HepG2 (cell line): ENCODE data around the gene ZBTB46. TPM values are rescaled to one million over a fixed set of nuclear protein-coding genes. Genes with fewer than 3 reads are reported as not detected.

Source experiments
- AGO1 ChIP-seq: fragments of 200-400 bp; formaldehyde crosslinking; IDR thresholded peaks from 2 replicates; pipeline ENCODE4 v1.6.1; 2017; ENCODE audit warnings: mild to moderate bottlenecking, low read depth, low read length, moderate library complexity; ENCODE audit not compliant: poor library complexity, severe bottlenecking
- CTCF ChIP-seq: sonication (generic); formaldehyde crosslinking; IDR thresholded peaks from 2 replicates; pipeline ENCODE4 v1.5.0; 2020; ENCODE audit warnings: mild to moderate bottlenecking, missing genetic modification reagents, moderate library complexity
- FIP1L1 ChIP-seq: fragments of 200-400 bp; formaldehyde crosslinking; IDR thresholded peaks from 2 replicates; pipeline ENCODE4 v1.6.1; 2018; ENCODE audit warnings: low read depth, mild to moderate bottlenecking, low read length, moderate library complexity, borderline replicate concordance; ENCODE audit not compliant: insufficient read depth
- KDM6A ChIP-seq: IDR thresholded peaks from 2 replicates; pipeline ENCODE4 v1.6.1; 2016; ENCODE audit warnings: low read depth
- MLXIP ChIP-seq: sonication (generic); formaldehyde crosslinking; IDR thresholded peaks from 2 replicates; pipeline ENCODE4 v1.9.0; 2021; ENCODE audit warnings: missing genetic modification reagents, borderline replicate concordance
- NFIB ChIP-seq: sonication (generic); formaldehyde crosslinking; IDR thresholded peaks from 2 replicates; pipeline ENCODE4 v1.9.0; 2021; ENCODE audit warnings: missing genetic modification reagents, mild to moderate bottlenecking, borderline replicate concordance
- RXRA ChIP-seq: sonication (generic); formaldehyde crosslinking; IDR thresholded peaks from 2 replicates; pipeline ENCODE4 v1.5.1; 2020; ENCODE audit warnings: missing genetic modification reagents
- SRSF1 ChIP-seq: fragments of 200-400 bp; formaldehyde crosslinking; optimal IDR thresholded peaks from 2 replicates; pipeline ENCODE3; 2017; ENCODE audit warnings: mild to moderate bottlenecking, low read depth, low read length, moderate library complexity
- TERF1 ChIP-seq: sonication (generic); formaldehyde crosslinking; IDR thresholded peaks from 2 replicates; pipeline ENCODE4 v1.8.0; 2022; ENCODE audit warnings: mild to moderate bottlenecking, missing genetic modification reagents, moderate library complexity
- ZBTB21 ChIP-seq: sonication (generic); formaldehyde crosslinking; IDR thresholded peaks from 2 replicates; pipeline ENCODE4 v1.4.0; 2020; ENCODE audit warnings: missing genetic modification reagents
- ZNF543 ChIP-seq: sonication (generic); formaldehyde crosslinking; IDR thresholded peaks from 2 replicates; pipeline ENCODE4 v1.4.0; 2020; ENCODE audit warnings: mild to moderate bottlenecking, missing genetic modification reagents
- ZNF567 ChIP-seq: sonication (generic); formaldehyde crosslinking; IDR thresholded peaks from 2 replicates; pipeline ENCODE4 v1.8.1; 2023; ENCODE audit warnings: mild to moderate bottlenecking, missing genetic modification reagents, borderline replicate concordance
- ZNF572 ChIP-seq: sonication (generic); formaldehyde crosslinking; IDR thresholded peaks from 2 replicates; pipeline ENCODE4 v1.5.1; 2020; ENCODE audit warnings: mild to moderate bottlenecking, missing genetic modification reagents
- ZNF577 ChIP-seq: sonication (generic); formaldehyde crosslinking; IDR thresholded peaks from 2 replicates; pipeline ENCODE4 v1.4.0; 2020; ENCODE audit warnings: mild to moderate bottlenecking, low read depth, missing genetic modification reagents, borderline replicate concordance
- ZNF605 ChIP-seq: sonication (generic); formaldehyde crosslinking; IDR thresholded peaks from 2 replicates; pipeline ENCODE4 v1.8.0; 2022; ENCODE audit warnings: mild to moderate bottlenecking, missing genetic modification reagents
- polyA plus RNA-seq, 8 experiments: library from polyadenylated mRNA; depleted of rRNA in 3 of 8; stranded (reverse) in 7 of 8; unstranded in 1 of 8; fragments of >200 nt; fragmentation: Illumina TruSeq in 4 of 8; extraction: Trizol in 4 of 8; gene quantifications; 2 replicates each; pipeline versions ENCODE4 v1.2.1 to v1.2.3, GENCODE V29; 2011 to 2016; ENCODE audit warnings: low read depth in 4 of 8, missing spikeins in 1 of 8, mixed read lengths in 1 of 8; ENCODE audit not compliant: insufficient read depth in 1 of 8
- total RNA-seq, 5 experiments: library from RNA; depleted of rRNA; stranded (reverse); fragments of >200 nt; fragmentation: Illumina TruSeq; extraction: Trizol; gene quantifications; 2 replicates each; pipeline ENCODE4 v1.2.3, GENCODE V29; 2016; ENCODE audit warnings: low read depth in 1 of 5
- TF ChIP-seq, protein P1 (sequence below): sonication (generic); formaldehyde crosslinking; IDR thresholded peaks from 2 replicates; pipeline ENCODE4 v1.8.1; 2023; ENCODE audit warnings: mild to moderate bottlenecking, moderate library complexity, missing genetic modification reagents
- TF ChIP-seq, protein P2 (sequence below): sonication (generic); formaldehyde crosslinking; conservative IDR thresholded peaks from 2 replicates; pipeline ENCODE4 v1.8.1; 2023; ENCODE audit warnings: missing genetic modification reagents
- TF ChIP-seq, protein P3 (sequence below): sonication (generic); formaldehyde crosslinking; IDR thresholded peaks from 2 replicates; pipeline ENCODE4 v1.8.1; 2023; ENCODE audit warnings: mild to moderate bottlenecking, missing genetic modification reagents

Gene ZBTB46
- total and polyA plus RNA-seq, 2 of the 13 experiments (the other 11 are each of a cell fraction or from before 2014, with no cell fraction given) = 1.6 to 13.5 TPM

DNA sequence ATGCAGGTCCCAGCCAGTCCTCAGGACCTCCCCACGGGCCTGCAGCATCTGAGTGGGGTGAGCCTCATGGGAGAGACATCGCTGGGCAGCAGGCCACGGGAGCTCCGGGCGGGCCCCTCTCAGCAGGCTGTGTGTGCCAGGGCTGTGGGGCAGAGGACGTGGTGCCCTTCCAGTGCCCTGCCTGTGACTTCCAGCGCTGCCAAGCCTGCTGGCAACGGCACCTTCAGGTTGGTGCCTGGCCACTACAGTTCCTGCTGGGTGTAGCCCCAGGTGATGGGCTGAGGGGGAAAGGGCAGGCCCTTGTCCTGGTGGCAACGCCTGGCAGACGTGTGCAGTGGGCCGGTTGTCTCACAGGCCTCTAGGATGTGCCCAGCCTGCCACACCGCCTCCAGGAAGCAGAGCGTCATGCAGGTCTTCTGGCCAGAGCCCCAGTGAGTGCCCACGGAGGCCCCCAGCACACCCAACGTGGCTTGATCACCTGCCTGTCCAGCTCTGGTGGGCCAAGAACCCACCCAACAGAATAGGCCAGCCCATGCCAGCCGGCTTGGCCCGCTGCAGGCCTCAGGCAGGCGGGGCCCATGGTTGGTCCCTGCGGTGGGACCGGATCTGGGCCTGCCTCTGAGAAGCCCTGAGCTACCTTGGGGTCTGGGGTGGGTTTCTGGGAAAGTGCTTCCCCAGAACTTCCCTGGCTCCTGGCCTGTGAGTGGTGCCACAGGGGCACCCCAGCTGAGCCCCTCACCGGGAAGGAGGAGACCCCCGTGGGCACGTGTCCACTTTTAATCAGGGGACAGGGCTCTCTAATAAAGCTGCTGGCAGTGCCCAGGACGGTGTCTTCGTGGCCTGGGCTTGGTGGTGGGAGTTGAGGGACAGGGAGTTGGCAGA lies 135.4 kb downstream of the ZBTB46 start (continued):
- TF ChIP-seq RXRA (CRISPR knock-in tag) = peak; percentile 12; the same call in 1 of the 2 replicates
- TF ChIP-seq CTCF = no peak
- TF ChIP-seq NFIB (CRISPR knock-in tag) = 0 out of 2 replicates have a peak, but pooled peaks have one; percentile 23
- no peak for TF ChIP-seq ZNF605 (CRISPR knock-in tag)
- no peak for TF ChIP-seq KDM6A (CRISPR knock-in tag)
- peak; percentile 24; the same call in 1 of the 2 replicates for TF ChIP-seq FIP1L1
- TF ChIP-seq SRSF1 = peak; percentile 7
- TF ChIP-seq ZBTB21 (CRISPR knock-in tag) = no peak
- TF ChIP-seq ZNF572 = 0 out of 2 replicates have a peak, but pooled peaks have one; percentile 73
- TF ChIP-seq, protein P1, sequence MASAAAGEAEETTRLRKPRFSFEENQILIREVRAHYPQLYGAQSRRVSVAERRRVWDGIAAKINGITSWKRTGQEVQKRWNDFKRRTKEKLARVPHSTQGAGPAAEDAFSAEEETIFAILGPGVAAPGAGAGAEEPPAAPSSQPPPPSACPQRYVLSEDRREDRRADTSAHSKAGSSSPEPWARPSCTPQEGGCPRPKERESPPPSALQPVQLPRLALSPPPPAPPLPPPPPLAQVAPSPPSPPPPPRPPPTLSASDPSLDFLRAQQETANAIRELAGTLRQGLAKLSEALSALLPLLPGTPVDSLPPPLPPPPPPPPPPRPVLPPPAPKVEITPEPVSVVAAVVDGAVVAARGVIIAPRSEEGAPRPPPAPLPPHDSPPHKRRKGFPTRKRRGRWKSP = no peak
- no peak for TF ChIP-seq ZNF577
- 0 out of 2 replicates have a peak, but pooled peaks have one; percentile 49 for TF ChIP-seq ZNF567 (CRISPR knock-in tag)
- TF ChIP-seq MLXIP (CRISPR knock-in tag) = no peak
- no peak for TF ChIP-seq ZNF543
- TF ChIP-seq, protein P2, sequence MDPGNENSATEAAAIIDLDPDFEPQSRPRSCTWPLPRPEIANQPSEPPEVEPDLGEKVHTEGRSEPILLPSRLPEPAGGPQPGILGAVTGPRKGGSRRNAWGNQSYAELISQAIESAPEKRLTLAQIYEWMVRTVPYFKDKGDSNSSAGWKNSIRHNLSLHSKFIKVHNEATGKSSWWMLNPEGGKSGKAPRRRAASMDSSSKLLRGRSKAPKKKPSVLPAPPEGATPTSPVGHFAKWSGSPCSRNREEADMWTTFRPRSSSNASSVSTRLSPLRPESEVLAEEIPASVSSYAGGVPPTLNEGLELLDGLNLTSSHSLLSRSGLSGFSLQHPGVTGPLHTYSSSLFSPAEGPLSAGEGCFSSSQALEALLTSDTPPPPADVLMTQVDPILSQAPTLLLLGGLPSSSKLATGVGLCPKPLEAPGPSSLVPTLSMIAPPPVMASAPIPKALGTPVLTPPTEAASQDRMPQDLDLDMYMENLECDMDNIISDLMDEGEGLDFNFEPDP = no peak
- peak; percentile 98 for TF ChIP-seq AGO1
- TF ChIP-seq, protein P3, sequence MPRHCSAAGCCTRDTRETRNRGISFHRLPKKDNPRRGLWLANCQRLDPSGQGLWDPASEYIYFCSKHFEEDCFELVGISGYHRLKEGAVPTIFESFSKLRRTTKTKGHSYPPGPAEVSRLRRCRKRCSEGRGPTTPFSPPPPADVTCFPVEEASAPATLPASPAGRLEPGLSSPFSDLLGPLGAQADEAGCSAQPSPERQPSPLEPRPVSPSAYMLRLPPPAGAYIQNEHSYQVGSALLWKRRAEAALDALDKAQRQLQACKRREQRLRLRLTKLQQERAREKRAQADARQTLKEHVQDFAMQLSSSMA (CRISPR knock-in tag) = no peak
- 0 out of 2 replicates have a peak, but pooled peaks have one; percentile 26 for TF ChIP-seq TERF1 (CRISPR knock-in tag)
